ENCODE results near the gene LRMDA. TPM values are rescaled to one million over a fixed set of nuclear protein-coding genes. Genes with fewer than 3 reads are reported as not detected.
A peak's percentile ranks its signal among the peaks of the same experiment; 100 is the strongest.

The LRMDA gene
- total RNA-seq, 1 donor, result 32.6 TPM

DNA sequence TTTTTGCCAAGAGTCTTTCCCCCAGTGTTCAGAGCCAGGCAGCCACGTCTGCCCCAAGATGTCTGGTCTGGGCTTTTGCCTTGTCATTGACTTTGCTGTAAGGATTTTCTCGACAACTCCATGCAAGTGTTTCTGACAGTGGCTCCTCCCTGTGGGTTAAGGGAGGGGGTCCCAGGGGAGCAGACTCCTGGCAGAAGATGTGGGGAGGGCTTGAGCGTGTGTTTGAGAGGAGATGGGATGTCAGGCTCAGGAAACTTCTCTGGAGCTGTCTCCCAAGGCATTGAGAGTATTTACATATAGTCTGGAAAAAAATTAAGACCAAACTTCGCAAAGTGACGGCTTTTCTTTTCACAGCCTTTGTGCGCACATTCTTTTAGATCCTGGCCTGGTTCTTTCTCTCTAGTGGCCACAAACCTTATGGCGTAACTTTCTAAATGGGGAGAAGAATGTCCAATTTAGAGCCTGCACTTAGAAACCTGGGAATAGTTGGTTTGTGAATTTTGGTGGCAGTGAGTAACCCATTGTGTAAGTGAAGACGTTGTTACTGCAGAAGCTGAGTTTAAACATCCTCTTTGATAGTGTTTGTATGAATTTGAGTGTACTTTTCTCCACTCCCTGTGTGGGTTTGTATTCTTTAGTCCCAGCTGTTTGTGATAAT lies 201.5 kb downstream of the LRMDA start:
- no peak for DNase-seq (ENCODE audit: low read depth in 2 of 3, low spot score in 2 of 3)

DNA sequence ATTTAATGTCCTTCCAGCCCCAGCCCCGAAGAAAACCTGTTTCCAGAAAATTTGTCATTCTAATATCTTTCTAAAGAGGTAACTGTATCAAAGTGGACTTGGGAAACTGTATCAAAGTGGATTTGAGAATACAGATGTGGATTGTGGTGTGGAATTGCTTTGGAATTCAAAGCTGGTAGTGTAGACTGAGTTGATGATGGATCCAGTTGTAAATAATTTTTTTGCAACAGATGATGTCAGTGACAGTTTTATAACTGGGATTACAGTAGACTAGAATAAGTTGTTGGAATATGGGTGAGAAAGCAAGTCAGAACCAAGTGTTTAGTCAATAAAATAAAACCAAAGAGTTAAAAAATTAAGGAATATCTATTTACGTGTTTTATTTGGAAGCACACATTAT lies 202.1 kb downstream of the LRMDA start:
- no peak for DNase-seq (ENCODE audit: low read depth in 2 of 3, low spot score in 2 of 3)

DNA sequence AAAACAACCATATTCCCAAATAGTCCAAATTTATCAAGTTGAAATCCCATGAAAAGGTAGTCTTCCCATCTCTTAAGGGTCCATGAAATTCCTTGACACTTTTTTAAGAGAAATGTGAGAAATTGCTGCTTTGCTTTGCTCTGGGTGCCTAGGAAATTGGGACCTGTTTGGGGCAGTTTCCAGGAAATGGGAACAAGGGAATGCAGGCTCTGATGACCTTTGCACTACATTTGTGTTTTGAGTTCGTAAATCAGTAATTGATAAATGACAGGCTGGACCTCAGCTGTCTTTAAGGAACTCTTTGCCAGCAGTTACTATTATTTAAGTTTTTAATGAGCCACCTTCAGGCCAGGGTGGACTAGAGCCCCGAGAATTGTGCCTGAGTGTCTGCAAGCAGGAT lies 203.5 kb downstream of the LRMDA start:
- no peak for DNase-seq (ENCODE audit: low read depth in 2 of 3, low spot score in 2 of 3)

DNA sequence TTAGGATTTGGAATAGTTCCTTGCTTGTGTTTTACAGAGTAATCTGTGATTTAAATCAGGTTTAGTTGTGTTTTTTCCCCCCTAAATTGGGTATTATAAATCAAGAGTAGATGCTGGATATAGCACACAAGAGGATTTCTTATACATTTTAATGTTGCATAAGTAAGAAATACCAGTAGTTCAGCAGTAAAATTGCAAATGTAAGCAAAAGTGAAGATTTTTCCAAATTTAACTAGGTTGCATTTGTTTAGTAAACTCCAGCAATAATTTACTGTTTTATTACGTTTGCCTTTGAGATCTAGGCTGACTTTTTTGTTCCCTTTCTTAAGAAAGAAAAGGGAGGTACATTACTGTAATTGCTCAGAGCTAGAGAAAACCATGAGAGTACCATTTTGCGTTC lies 207.3 kb downstream of the LRMDA start:
- no peak for DNase-seq (ENCODE audit: low read depth in 2 of 3, low spot score in 2 of 3)

DNA sequence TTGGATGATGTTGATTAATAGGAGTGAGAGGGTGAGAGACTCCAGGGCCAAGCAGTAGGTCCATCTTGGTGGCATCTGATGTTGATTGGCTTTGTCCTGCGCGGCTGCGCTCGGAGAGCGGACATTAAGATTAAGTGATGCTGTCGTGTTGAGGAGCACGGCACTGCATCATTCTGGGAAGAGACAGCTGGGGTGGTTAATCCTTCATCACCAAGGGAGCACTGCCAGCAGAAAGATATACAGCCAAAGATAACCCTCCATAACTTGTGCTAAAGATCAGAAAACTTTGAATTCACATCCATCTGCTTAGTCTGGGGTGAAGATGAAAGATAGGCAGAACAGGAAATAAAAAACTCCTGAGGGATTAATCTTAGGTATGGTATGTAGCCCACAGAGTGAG lies 208.3 kb downstream of the LRMDA start:
- DNase-seq (ENCODE audit: low read depth in 2 of 3, low spot score in 2 of 3), result no peak

DNA sequence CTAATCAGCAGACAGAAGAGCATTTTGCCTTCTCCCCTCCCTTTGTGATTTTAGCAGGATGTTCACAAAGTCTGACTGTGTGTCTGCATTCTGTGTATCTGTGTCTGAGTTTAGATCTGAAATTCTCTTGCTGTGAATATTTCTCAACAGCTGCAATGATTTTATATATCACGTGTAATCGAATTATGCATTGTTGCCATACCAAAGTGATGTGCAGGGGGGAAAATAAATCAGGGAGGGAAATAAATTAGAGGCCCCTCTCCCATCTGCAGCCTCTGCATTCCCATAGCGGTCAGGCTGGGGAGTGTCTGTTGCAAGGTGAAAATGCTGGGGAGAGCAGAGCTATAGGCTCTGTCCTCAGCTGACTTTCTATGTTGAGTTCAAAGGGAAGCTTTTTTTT lies 209.0 kb downstream of the LRMDA start:
- no peak for DNase-seq (ENCODE audit: low read depth in 2 of 3, low spot score in 2 of 3)

DNA sequence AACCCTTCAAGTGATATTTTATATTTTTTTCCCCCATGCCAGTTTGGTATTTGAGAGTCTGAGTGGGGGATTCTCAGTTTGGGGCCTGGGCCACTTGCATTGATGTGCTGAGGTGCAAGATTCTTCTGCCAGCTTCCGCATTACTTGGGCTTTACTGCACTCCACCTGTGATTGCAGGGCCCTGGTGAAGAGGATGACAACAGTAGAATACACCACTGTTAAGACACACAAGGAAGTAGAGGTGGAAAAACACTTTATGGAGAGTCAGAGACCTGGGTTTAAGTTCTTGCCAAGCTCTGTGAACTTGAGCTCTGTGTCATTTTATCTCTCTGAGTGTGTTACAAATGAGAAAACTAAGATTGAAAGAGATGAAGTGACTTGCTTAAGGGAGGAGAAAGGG lies 209.4 kb downstream of the LRMDA start:
- no peak for DNase-seq (ENCODE audit: low read depth in 2 of 3, low spot score in 2 of 3)

DNA sequence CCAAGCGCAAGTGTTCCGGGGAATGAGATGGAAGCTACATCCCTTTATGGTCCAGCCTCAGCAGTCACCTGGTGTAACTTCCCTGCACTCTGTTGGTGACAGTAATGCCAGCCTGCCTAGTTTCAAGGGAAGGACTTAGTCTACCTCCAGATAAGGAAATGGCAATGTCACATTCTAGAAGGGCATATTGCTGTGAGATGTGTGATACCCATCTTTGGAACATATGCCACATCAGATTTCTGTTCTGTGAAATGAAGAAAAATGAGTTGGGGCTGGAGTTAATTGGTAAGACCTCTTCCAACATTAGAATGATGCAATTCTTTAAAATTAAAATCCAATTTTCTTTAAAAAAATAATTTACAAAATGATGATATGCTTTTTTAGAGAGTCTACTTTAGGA lies 212.0 kb downstream of the LRMDA start:
- DNase-seq (ENCODE audit: low read depth in 2 of 3, low spot score in 2 of 3), result no peak

DNA sequence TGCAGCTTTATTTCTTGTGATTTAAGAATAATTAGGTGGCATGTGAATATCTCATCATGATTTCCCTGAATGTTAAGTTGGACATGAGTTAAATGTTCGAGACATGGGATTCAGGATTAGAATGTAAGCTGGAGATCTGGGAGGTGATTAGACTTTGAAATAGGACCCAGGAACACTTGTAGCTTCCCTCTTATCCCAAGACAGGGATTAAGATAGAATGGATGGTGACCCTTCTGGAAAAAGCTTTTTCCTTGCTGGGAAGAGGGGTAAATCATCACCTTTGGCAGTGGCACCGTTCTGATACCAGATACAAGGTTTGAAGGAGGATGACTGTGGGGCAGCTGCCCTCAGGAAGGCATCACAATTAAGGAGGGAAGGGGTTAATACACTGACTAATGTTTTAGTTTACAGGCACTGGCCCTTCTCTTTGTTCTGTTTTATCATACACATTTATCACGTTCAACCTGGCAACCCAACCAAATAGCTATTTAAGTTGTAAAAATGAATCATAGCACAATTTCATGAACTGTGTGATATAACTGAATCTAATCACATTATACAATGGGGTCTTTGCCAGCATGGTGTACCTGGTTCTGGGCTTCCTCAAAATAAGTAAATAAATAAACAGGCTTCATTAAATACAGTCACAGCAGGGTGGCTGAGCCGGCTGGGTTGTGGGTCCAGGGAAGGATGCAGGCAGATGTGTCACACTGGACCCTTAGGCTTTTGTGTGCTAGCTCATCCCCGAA lies 212.7 kb downstream of the LRMDA start:
- no peak for DNase-seq (ENCODE audit: low read depth in 2 of 3, low spot score in 2 of 3)

DNA sequence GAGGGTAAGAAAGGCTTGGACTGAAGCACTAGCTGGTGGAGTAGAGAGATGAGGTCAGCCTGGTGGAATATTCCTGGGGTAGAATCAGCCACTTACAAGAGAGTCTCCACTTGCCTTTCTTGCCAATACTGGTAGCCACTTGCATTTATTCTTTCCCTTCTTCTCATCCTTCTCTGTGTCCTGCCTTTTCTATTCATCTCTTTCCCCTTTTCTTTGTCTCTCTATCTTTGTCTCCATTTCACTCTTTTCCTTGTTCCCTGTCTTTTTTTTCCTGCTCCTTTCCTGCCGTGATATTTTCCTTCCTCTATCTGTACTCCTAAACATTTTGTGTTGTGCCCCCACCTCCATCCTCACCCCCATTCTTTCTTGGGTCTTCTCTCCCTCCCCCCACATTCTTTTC lies 214.3 kb downstream of the LRMDA start:
- no peak for DNase-seq (ENCODE audit: low read depth in 2 of 3, low spot score in 2 of 3)

DNA sequence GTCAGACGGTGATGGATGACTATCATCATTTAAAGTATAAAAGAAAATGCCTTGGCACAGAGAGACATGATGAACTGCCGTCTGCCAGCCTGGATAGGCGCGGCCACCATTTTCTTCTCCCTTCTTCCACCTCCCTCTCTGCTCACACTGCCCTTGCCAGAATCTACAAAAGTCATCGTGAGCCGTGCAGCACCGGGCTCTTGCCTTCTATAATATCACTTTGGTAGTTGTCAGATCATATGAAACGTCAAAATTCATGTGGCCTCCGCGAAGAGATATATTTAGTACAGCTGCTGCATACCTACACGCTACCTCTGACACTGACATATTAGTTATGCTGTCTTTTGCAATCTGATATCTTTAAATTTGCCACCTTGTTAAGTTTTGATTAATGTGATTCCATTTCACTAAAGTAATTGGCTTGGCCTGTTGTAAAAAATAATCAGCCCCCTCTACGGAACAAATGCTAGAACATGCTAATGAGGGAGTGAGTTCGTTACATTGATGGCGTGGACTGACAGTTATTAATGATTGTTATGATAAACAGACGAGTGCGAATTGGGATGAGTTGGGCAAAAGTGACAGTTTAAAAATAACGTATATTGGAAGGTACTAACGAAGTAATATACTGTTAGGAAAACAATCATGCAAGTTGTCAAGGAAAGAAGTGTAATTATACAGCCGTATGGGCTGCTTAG lies 214.9 kb downstream of the LRMDA start:
- DNase-seq (ENCODE audit: low read depth in 2 of 3, low spot score in 2 of 3), result no peak

DNA sequence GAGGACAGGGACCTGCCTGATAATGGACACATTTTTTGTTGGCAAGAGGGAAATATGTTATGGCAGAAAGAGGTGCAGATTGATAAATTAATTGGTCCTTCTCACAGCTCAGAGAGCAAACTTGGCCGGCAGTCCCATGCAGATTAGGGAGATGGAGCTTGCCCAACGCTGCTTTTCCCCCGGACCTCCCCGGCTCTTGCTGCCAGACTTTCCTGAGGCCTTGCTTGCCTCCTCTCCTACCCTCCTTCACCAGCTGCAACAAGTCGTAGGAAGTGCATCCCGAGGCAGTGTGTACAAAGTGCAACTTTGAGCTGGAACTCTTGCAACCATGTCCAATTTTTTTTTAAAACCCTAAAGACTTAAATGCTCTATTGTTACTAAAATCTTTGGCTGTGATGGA lies 215.5 kb downstream of the LRMDA start:
- no peak for DNase-seq (ENCODE audit: low read depth in 2 of 3, low spot score in 2 of 3)

DNA sequence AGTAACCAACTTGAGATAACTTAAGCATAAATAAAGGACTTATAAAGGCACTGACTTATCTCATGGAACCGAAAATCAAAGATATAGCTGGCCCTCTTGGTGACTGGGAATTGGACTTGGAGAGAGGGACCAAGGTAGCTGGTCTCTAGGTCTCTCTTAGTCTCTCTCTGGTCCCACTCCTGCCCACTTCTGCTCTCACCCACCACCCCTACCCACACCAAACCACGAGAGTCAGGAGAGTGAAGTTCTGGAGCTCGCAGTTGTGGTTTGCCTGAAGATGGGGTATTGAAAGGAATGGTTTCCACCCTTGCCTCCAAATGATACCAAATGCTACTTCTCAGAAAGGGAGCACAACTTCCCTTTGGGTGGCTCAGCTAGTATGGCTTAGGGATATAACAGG lies 216.3 kb downstream of the LRMDA start:
- DNase-seq (ENCODE audit: low read depth in 2 of 3, low spot score in 2 of 3), result no peak

DNA sequence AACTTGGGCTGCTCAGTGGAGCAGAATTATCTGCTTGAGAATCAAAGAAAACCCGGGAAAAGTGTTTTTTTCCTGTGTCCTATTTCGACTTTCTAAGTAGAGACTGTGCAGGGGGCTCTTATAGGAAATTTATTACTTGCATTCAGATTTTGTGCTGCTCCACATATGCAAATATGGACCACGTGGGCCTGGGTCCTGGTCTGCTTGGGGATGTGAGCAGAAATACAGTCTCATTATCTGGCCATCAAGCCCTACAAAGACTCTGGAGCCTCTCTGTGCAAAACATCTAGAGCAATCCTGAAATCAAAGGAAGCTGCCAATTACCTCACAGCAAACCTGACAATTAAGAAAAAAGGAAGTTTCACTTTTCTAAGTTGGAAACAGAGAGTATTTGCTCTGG lies 216.9 kb downstream of the LRMDA start:
- peak in 1 of 3 donors; percentile 29 for DNase-seq (ENCODE audit: low read depth in 2 of 3, low spot score in 2 of 3)

DNA sequence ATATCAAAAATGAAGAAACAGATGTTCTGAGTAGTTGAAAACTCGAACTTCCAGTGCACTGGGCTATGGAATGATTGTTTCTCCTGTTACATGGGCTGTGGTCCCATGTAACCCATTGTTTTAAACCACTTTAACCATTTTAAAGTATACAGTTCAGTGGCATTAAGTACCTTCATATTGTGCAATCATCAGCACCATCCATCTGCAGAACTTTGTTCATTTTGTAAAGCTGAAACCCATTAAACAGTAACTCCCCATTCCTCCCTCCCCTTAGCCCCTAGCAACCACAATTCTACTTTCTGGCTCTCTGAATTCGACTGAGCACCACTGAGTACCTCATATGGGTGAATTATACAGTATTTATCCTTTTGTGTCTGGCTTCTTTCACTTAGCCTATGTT lies 217.4 kb downstream of the LRMDA start:
- DNase-seq (ENCODE audit: low read depth in 2 of 3, low spot score in 2 of 3), result no peak

DNA sequence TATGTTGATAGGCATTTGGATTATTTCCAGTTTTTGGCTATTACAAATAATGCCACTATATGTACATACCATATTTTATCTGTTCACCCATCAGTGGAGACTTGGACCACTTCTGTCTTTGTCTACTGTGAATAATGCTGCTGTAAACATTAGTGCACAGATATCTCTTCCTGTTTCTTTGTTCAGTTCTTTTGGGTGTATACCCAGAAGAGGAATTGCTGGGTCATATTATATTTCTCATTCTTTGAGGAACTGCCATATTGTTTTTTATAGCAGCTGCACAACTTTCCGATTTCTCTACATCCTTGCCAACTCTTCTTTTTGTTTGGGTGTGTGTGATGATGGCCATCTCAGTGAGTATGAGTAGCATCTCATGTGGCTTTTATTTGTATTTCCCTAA lies 218.0 kb downstream of the LRMDA start:
- DNase-seq (ENCODE audit: low read depth in 2 of 3, low spot score in 2 of 3), result no peak

DNA sequence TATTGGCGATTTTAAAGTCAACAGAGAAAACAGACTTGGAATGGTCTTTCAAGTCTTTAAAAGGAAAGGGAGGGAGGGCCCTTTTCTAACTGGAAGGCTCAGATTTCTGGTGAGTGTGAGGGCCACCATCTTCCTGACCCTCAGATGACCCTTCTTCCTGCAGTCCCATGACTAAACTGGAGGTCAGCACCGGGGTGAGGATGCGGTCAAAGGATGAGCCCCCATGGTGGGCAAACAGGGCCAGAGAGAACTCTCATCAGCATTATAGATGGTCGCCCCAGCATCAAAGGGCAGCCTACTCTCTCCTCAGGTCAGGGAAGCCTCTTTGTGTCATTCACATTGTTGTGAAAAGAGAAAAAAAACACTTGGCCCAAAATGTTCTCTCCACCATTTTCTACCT lies 219.2 kb downstream of the LRMDA start:
- DNase-seq (ENCODE audit: low read depth in 2 of 3, low spot score in 2 of 3), result no peak

DNA sequence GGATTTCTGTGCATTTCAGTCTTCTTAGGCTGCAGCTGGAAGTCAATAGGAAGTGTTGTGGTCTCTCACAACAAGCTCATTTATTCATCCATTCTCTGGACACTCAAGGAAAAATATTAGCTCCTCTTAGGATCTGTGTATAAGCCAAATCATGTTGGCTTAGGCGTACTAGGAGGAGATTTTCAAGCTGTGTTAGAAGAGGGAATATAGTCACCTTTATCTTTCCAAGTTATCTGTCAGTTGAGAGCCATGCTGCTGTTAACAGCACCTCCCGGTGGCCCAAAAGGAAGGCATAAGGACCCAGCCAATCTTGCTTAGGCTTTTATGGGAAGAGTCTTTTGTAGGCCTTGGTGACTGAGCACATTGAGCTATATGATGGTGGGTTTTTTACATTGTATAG lies 220.0 kb downstream of the LRMDA start:
- no peak for DNase-seq (ENCODE audit: low read depth in 2 of 3, low spot score in 2 of 3)

DNA sequence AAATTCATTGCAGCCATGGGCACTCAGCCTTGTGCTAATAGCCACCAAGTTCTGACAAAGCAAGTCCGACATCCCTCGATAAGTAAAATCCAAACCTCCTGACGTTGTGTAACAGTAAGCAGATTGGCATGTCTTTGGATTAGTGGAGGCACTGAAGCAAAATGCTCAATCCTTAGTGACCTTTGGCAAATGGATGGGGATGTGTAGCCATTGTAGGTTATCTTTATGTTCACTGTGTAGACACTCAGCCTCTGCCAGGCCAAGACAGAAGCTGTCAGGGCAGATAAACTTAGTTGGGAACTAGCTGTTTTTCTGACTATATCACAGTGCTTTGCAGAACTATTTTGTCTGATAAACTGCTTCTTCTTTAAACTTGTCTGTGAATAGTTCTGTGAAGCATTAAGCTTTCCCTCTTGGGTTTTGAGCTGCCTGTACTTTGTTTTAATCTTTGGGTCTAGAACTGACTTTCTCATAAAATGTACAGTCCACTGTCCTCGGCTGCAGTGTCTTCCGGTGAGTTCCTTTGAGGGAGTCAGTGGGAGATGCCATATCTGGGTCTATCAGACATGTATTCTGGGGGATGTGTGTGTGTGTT lies 220.8 kb downstream of the LRMDA start:
- no peak for DNase-seq (ENCODE audit: low read depth in 2 of 3, low spot score in 2 of 3)

DNA sequence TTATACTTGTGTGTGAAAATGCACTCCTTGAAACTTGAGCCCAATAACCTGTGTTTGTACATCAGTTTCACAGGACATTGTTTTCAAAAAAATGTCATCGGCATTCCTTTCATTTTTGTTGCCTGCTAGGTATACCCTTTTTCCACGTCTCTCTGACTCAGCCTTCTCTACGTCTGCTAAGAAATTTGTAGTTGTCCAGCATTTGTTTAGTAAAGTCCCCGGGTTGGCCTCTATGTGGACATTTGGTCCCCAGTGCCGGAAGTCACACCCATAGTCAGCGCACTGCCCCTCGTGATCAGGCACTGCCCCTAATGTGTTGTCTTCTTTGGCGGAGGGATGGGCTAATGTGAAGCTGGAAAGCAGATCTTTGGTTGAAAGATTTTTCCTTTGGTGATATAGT lies 222.3 kb downstream of the LRMDA start:
- no peak for DNase-seq (ENCODE audit: low read depth in 2 of 3, low spot score in 2 of 3)

DNA sequence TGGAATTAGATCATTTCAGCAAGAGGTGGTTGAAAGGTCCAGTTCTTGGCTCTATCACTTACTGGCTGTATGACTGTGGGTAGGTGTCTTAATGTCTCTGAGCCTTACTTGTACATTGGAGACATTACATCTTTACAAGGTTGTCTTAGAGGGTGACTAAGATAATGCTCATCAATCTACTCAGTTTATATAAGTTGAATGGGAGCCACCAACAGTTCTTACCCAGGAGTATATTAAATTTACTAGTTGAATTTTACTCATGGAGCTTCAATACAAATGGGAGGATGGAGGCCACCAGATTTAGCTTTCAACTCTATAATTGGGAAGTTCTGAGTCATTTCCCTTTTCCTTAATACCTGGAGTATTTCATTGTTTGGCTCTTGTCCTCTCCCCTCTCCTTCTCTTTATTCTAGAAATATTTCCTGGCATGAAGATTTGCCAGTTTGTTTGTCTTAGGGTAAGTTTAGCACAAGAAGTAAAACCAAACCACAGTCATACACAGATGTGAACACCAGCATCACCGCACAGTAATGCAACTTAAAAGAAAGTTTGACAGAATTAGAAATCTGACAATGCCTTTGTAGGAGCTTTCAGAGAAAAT lies 222.8 kb downstream of the LRMDA start:
- DNase-seq (ENCODE audit: low read depth in 2 of 3, low spot score in 2 of 3), result no peak
